Urinary bladder (tissue), 4 donors: Measurements from ENCODE around the gene ALKBH2. TPM values are rescaled to one million over a fixed set of nuclear protein-coding genes. Genes with fewer than 3 reads are reported as not detected.

Experiments used
- DNase-seq: peaks from one replicate; pipeline ENCODE4 v3.0.0-alpha.2; 2015; ENCODE audit errors: extremely low spot score
- H3K27ac ChIP-seq: one replicate; pipeline ENCODE4 v1.5.1; 2013; ENCODE audit warnings: low read depth, mild to moderate bottlenecking, moderate library complexity
- H3K36me3 ChIP-seq: one replicate; pipeline ENCODE4 v1.6.1; 2013; ENCODE audit warnings: mild to moderate bottlenecking, moderate library complexity; ENCODE audit not compliant: insufficient read depth
- H3K4me1 ChIP-seq: one replicate; pipeline ENCODE4 v1.6.1; 2013; ENCODE audit warnings: mild to moderate bottlenecking, moderate library complexity; ENCODE audit not compliant: insufficient read depth
- H3K4me3 ChIP-seq: one replicate; pipeline ENCODE4 v1.5.1; 2013; ENCODE audit warnings: low read depth, low read length
- WGBS: extraction: QIAGEN DNeasy Blood & Tissue Kit; methylation state at CpG from one replicate; pipeline ENCODE4 v1.1.7; 2013; 5-methylcytosine and 5-hydroxymethylcytosine counted together
- polyA plus RNA-seq: library from polyadenylated mRNA; stranded (reverse); fragments of 200-250 nt; gene quantifications from one replicate; pipeline ENCODE4 v1.2.3, GENCODE V29; 2013
- total RNA-seq: library from RNA; depleted of rRNA; stranded (reverse); fragments of >200 nt; gene quantifications from one replicate; pipeline ENCODE4 v1.2.3, GENCODE V29; 2014
- donor health status: healthy with polysubstance abuse.
- donor health status: healthy.

The ALKBH2 gene
- total RNA-seq = 13.3 TPM
- 23.9 TPM for polyA plus RNA-seq

GRCh38 chr12:109093022-109093918 lies at the start of gene ALKBH2:
Gene ALKBH2 (minus strand): TSS chr12:109093472. CDS start chr12:109092786, 686 bp downstream.
- 7% methylated on average over 45 of the region's 45 CpGs for WGBS
- Histone ChIP-seq H3K4me1 (no peaks in the 10 kb centered on the region), H3K27ac (no peak within 1 kb of the TSS), H3K4me3 (peak within 1 kb of the TSS; percentile 33), H3K36me3 (no peaks in the 10 kb centered on the region)
- DNase-seq = peak; percentile 83

DNA sequence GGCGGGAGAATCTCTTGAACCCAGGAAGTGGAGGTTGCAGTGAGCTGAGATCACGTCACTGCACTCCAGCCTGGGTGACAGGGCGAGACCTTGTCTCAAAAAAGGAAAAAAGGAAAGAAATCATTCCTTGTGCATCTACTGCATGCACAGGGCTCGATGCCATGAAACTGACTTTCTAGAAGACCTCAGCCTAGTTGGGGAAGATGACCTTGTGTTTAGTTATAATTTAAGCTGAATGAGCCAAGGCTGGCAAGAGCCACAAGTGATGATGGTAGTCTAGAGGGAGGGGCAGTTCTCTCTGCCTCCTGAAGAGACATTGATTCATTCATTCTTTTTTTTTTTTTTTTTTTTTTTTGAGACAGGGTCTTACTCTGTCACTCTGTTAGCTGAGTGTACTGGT lies 47.3 kb upstream of the ALKBH2 start:
- Histone ChIP-seq H3K4me1 (no peaks in the 10 kb centered on the region), H3K27ac (no peak overlapping the region), H3K36me3 (peaks cover 2% of the 10 kb centered on the region), H3K4me3 (no peak overlapping the region)
- no peak for DNase-seq
- WGBS = 89% methylated on average over 4 of the region's 4 CpGs

DNA sequence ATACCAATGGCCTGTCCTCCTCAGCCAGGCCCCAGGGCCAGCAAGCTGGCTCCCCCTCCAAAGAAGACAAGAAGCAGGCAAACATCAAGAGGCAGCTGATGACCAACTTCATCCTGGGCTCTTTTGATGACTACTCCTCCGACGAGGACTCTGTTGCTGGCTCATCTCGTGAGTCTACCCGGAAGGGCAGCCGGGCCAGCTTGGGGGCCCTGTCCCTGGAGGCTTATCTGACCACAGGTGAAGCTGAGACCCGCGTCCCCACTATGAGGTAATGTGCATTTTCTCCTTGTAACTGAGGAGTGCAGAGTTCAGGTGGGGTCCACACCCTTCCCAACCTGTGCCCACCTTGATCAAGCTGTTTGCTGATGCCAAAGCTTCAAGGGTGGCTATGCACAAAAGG lies 46.5 kb upstream of the ALKBH2 start:
- Histone ChIP-seq H3K36me3 (peaks cover 2% of the 10 kb centered on the region), H3K27ac (no peak overlapping the region), H3K4me1 (no peaks in the 10 kb centered on the region)

DNA sequence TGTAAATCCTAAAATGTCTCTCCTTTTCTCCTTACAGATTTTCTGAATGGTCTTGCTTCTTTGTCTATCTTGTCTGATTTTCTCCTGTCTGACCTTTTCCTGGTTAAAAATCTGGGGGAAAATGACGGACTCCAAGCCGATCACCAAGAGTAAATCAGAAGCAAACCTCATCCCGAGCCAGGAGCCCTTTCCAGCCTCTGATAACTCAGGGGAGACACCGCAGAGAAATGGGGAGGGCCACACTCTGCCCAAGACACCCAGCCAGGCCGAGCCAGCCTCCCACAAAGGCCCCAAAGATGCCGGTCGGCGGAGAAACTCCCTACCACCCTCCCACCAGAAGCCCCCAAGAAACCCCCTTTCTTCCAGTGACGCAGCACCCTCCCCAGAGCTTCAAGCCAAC lies 46.1 kb upstream of the ALKBH2 start:
- Histone ChIP-seq H3K4me1 (no peaks in the 10 kb centered on the region), H3K4me3 (no peak overlapping the region), H3K36me3 (peaks cover 2% of the 10 kb centered on the region), H3K27ac (no peak overlapping the region)
- whole genome bisulfite sequencing = 92% methylated on average over 9 of the region's 9 CpGs
- DNase-seq = no peak

More for the DNA sequence above, 46.5 kb upstream of the ALKBH2 start:
- WGBS = 88% methylated on average over 7 of the region's 7 CpGs
- no peak for DNase-seq
- no peak overlapping the region for H3K4me3 ChIP-seq

- no peak overlapping the region for H3K27ac ChIP-seq
- WGBS = 88% methylated on average over 2 of the region's 2 CpGs
- DNase-seq = no peak
- no peak overlapping the region for H3K4me3 ChIP-seq
- H3K4me1 ChIP-seq = no peaks in the 10 kb centered on the region
- H3K36me3 ChIP-seq = peaks cover 2% of the 10 kb centered on the region
Observed at GRCh38 chr12:109137055-109137454, 43.8 kb upstream of the ALKBH2 start.

- whole genome bisulfite sequencing = 47% methylated on average over 6 of the region's 6 CpGs
- no peak for DNase-seq
Observed at GRCh38 chr12:109134186-109134917, 41.1 kb upstream of the ALKBH2 start.

GRCh38 chr12:109131154-109132050 lies 38.1 kb upstream of the ALKBH2 start:
- DNase-seq = no peak
- H3K4me1 ChIP-seq = no peaks in the 10 kb centered on the region
- no peak overlapping the region for H3K27ac ChIP-seq
- H3K36me3 ChIP-seq = no peaks in the 10 kb centered on the region
- WGBS = 49% methylated on average over 24 of the region's 24 CpGs
- no peak overlapping the region for H3K4me3 ChIP-seq

More at GRCh38 chr12:109134186-109134917, 41.1 kb upstream of the ALKBH2 start:
- Histone ChIP-seq H3K36me3 (no peaks in the 10 kb centered on the region), H3K4me1 (no peaks in the 10 kb centered on the region), H3K4me3 (no peak overlapping the region), H3K27ac (no peak overlapping the region)

DNA sequence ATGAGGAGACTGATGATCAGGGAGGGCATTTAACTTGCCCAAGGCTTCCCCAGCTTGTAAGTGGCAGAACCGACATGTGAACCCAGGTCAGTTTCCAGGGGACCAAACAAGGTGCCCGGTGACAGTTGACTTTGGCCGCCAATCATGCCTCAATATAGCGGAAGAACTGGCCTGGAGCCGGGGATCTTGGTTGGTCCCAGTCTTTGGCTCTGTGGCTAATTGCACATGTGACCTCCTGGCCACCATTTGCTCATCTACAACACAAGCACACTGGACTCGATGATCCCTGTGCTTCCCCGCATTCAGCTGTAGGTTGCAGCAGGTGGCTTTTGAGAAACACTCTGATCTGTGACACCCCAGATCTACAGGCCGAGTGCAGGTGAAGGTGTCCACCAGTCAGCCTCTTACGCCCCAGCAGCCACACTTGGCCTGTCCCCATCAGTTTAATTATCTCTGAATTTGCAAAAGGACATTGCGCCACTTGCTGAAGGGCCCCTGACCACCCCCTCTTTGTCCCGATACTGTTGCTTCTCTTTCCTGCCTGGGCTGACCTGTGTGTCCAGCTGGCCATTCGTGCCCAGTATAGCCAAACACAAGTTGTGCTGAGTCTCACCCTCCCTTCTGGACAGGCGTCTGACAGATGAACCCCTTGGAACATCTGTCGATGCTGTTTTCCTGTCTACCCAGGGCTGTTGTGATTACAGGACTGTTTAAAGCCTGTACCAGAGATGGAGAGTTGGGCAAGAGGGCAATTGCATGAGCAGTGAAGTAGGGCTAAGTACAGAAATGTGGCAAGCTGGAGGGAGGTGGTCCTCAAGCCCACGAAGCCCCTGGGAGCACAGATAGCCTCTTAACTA lies 37.3 kb upstream of the ALKBH2 start:
- DNase-seq = no peak
- Histone ChIP-seq H3K4me1 (no peaks in the 10 kb centered on the region), H3K27ac (no peak overlapping the region), H3K36me3 (no peaks in the 10 kb centered on the region), H3K4me3 (no peak overlapping the region)
- 86% methylated on average over 15 of the region's 15 CpGs for WGBS

DNA sequence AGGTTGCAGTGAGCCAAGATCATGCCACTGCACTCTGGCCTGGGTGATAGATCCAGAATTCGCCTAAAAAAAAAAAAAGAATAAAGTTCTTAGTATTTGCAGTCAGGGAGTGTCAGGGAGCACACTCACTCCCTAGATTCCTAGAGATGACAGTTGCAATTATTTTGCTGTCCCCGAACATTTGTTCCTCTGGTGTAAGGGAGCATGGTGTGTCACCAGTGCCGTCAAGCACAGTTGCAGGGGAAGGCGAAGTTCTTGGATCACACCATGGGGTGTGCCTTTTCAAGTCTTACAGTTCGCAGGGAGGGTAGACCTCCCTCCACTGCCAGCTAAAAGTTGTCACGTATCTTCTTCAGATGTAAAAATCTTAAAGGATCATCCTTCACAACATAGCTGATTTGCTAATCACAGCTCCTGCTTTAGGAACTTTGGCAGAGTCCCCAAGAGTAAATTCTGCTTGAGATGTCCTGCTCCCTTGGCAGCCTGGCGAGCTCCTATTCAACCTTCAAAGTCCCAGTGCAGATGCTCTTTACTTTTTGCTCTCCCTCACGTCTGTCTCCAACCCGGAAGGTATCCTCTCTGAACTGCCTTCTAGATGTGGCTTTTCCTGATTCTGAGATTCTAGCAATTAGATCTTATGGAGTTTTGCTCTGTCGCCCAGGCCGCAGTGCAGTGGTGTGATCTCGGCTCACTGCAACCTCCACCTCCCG lies 34.4 kb upstream of the ALKBH2 start:
- no peak for DNase-seq
- Histone ChIP-seq H3K36me3 (no peaks in the 10 kb centered on the region), H3K27ac (no peak overlapping the region), H3K4me3 (no peak overlapping the region), H3K4me1 (no peaks in the 10 kb centered on the region)
- 92% methylated on average over 13 of the region's 13 CpGs for WGBS

GRCh38 chr12:109126784-109127183 lies 33.5 kb upstream of the ALKBH2 start:
- H3K27ac ChIP-seq = no peak overlapping the region
- 54% methylated on average over 3 of the region's 3 CpGs for WGBS

GRCh38 chr12:109125791-109126190 lies 32.5 kb upstream of the ALKBH2 start:
- Histone ChIP-seq H3K27ac (no peak overlapping the region), H3K4me1 (no peaks in the 10 kb centered on the region), H3K36me3 (no peaks in the 10 kb centered on the region), H3K4me3 (no peak overlapping the region)
- DNase-seq = no peak
- WGBS = 91% methylated on average over 7 of the region's 7 CpGs

More at GRCh38 chr12:109126784-109127183, 33.5 kb upstream of the ALKBH2 start:
- no peak for DNase-seq
- no peaks in the 10 kb centered on the region for H3K36me3 ChIP-seq
- H3K4me3 ChIP-seq = no peak overlapping the region
- H3K4me1 ChIP-seq = no peaks in the 10 kb centered on the region
